AG04449 (cell line): ENCODE results near the gene CLUH.
A peak's percentile ranks its signal among the peaks of the same experiment; 100 is the strongest.

ENCODE experiments used
- CTCF ChIA-PET: fragments of 350-600 bp; formaldehyde crosslinking; extraction: SDS; loops from one replicate; lab custom pipeline; 2021; ENCODE audit warnings: antibody characterized with exemption; lab: Yijun Ruan, JAX
- POLR2A ChIA-PET: fragments of 400-600, 350-600 bp; formaldehyde crosslinking; extraction: SDS; loops from one replicate; lab custom pipeline; 2020; ENCODE audit warnings: antibody characterized with exemption, inconsistent platforms; lab: Yijun Ruan, JAX
- DNase-seq: peaks from one replicate; pipeline ENCODE4 v3.0.0-alpha.2; 2010; ENCODE audit warnings: low read depth, low spot score
- H3K4me3 ChIP-seq: 2 replicates; pipeline ENCODE4 v1.5.1; 2011; ENCODE audit warnings: low read depth, mild to moderate bottlenecking, control low read depth, low read length
- TF ChIP-seq, protein P1 (sequence below): IDR thresholded peaks from one replicate; pipeline ENCODE4 v1.5.1; 2011; ENCODE audit warnings: mild to moderate bottlenecking, moderate library complexity, low read length, control low read depth, inconsistent platforms; ENCODE audit not compliant: insufficient read depth; ENCODE audit errors: missing control alignments

The CLUH gene, protein sequence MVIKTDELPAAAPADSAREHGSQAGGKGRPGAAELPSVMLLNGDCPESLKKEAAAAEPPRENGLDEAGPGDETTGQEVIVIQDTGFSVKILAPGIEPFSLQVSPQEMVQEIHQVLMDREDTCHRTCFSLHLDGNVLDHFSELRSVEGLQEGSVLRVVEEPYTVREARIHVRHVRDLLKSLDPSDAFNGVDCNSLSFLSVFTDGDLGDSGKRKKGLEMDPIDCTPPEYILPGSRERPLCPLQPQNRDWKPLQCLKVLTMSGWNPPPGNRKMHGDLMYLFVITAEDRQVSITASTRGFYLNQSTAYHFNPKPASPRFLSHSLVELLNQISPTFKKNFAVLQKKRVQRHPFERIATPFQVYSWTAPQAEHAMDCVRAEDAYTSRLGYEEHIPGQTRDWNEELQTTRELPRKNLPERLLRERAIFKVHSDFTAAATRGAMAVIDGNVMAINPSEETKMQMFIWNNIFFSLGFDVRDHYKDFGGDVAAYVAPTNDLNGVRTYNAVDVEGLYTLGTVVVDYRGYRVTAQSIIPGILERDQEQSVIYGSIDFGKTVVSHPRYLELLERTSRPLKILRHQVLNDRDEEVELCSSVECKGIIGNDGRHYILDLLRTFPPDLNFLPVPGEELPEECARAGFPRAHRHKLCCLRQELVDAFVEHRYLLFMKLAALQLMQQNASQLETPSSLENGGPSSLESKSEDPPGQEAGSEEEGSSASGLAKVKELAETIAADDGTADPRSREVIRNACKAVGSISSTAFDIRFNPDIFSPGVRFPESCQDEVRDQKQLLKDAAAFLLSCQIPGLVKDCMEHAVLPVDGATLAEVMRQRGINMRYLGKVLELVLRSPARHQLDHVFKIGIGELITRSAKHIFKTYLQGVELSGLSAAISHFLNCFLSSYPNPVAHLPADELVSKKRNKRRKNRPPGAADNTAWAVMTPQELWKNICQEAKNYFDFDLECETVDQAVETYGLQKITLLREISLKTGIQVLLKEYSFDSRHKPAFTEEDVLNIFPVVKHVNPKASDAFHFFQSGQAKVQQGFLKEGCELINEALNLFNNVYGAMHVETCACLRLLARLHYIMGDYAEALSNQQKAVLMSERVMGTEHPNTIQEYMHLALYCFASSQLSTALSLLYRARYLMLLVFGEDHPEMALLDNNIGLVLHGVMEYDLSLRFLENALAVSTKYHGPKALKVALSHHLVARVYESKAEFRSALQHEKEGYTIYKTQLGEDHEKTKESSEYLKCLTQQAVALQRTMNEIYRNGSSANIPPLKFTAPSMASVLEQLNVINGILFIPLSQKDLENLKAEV (N-terminal part only)

DNA sequence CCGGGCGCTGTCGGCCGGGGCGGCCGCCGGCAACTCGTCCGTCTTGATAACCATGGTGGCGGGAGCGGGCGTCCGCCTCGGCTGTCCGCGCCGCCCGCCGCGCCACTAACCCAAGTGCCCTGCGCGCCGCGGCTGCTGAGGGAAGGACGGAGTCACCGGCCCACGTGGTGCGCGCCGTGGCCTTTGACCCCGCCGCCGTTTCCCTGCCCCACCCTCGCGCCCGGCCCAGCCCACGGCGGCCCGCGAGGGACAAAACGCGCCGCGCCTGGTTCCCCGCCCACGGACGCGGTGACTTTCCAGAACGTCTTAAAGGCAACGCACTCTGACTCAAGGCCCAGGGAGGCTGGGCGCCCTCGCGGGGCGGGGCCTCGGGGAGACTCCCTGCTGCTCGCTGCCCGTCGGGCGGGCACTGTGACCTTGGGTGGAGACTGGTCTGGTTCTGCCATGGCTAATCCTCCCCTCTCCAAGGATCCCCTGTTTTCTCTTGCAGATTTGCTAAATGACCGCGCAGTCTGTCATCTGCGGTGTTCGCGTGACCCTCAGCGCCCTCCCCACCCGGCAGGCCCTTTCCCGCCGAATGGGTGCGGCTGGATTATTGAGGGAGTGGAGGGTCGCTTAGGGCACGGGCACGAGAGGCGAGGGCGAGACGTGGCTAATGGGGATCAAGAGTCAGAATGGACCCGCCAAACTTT, at the start of gene CLUH:
Gene CLUH, minus strand, starts transcription at position 157 of the 692 bp plus-strand sequence. Its CDS starts 103 bp downstream, at position 54.
- H3K4me3 ChIP-seq: peak within 1 kb of the TSS; percentile 74
- TF ChIP-seq, protein P1, sequence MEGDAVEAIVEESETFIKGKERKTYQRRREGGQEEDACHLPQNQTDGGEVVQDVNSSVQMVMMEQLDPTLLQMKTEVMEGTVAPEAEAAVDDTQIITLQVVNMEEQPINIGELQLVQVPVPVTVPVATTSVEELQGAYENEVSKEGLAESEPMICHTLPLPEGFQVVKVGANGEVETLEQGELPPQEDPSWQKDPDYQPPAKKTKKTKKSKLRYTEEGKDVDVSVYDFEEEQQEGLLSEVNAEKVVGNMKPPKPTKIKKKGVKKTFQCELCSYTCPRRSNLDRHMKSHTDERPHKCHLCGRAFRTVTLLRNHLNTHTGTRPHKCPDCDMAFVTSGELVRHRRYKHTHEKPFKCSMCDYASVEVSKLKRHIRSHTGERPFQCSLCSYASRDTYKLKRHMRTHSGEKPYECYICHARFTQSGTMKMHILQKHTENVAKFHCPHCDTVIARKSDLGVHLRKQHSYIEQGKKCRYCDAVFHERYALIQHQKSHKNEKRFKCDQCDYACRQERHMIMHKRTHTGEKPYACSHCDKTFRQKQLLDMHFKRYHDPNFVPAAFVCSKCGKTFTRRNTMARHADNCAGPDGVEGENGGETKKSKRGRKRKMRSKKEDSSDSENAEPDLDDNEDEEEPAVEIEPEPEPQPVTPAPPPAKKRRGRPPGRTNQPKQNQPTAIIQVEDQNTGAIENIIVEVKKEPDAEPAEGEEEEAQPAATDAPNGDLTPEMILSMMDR: no peak
- CTCF ChIA-PET: no interaction called here
- POLR2A ChIA-PET: no interaction called here
- peak; percentile 65 for DNase-seq

DNA sequence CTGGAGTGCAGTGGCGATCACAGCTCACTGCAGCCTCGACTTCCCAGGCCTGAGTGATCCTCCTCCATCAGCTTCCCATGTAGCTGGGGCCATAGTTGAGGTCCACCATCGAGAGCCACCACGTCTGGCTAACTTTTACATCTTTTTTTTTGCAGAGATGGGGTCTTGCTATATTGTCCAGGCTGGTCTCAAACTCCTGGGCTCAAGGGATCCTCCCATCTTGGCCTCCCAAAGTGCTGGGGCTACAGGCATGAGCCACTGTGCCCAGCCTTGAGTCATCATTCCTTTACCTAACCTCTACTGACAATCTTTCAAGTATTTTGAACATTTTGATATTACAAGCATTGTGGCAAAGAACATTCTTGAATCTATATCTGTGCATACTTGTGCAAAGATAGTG, 47.3 kb upstream of the CLUH start:
- CTCF ChIA-PET: no interaction called here
- H3K4me3 ChIP-seq: no peak overlapping the region
- DNase-seq: no peak
- TF ChIP-seq, protein P1: no peak
- POLR2A ChIA-PET: interaction anchor here (0.6 kb wide), 1 partner anchor 935 kb away, joined by 3 read pairs; no protein-coding TSS in a partner anchor

DNA sequence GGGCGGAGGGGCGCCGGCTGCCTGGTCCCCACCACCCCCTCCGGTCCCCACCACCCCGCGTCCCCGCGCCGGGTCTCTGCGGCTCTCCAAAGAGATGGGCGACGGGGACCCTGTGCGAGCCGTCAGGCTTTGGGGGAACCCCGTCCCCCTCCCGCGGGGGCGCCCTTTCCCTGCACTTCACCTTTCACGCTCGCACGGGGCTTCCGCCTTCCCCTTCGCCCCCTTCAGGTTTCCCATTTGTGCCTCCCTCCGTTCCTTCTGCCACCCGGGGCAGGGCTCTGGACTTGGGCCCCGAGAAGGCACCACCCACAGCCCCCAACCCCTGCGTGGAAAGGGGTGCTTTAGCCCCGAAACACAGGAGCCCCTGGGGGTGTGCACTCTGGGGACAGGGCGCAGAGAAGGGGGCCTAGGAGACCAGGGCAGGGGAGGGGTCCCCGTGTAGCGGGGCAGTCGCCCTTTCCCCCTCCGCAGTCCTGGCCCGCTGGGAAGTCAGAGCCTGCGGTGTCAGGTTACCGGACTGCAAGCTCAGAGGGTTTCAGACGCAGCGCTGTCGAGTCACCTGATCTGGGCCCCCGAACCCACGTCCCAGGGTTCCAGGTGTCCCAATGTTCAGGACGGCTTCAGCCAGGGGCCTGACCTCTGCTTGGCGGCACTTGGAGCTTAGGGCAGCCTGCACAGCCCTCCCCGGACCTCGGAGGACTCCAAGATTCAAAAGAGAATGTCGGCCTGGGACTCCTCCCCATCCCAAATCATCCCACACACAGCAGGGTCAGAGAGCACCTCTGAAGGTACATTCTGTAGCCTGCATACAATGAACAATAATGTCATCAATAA, 44.5 kb upstream of the CLUH start:
- CTCF ChIA-PET: interaction anchor here (1.3 kb wide), 1 partner anchor 11 kb away, joined by 4 read pairs; no protein-coding TSS in a partner anchor
- no peak overlapping the region for H3K4me3 ChIP-seq
- POLR2A ChIA-PET: no interaction called here
- no peak for DNase-seq
- TF ChIP-seq, protein P1: no peak

DNA sequence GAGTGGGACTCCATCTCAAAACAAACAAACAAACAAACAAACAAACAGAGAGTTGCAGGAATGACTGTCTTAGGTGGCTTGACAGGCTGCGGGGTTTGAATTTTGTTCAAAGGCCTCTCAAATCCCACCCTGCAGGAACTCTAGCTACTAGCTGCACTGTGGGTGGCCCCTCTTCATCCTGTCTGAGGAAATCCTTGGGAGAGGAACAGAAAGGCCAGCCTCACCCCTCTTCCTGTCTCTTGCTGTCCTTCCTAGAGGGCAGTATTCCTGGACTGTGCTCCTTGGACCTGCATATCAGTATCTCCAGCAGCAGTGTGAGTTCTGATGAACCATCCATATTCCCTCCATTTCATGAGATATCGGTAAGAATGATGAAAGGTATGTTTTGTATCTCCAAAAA, 39.9 kb upstream of the CLUH start:
- DNase-seq: no peak
- ChIA-PET POLR2A (no interaction called here), CTCF (no interaction called here)
- TF ChIP-seq, protein P1: no peak
- H3K4me3 ChIP-seq: no peak overlapping the region

DNA sequence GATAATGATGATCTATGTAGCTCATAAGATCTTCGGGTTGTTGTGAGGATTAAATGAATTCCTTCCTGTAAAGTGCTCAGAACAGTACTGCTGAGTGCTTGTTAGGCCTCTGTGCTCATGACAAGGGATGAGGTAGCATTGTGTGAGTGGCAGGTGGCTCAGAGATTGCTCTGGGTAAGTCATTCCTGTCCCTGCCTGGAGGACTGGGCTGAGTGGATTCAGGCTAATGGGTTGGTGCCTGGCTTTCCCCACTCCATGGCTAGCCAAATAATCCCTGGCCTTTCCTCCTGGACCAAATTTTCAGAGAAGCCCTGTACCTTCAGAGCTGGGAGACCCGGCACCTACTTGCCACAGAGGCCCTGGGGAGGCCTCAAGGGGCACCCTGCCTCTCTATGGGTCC, 39.2 kb upstream of the CLUH start:
- CTCF ChIA-PET: no interaction called here
- DNase-seq: no peak
- POLR2A ChIA-PET: no interaction called here
- H3K4me3 ChIP-seq: no peak overlapping the region
- TF ChIP-seq, protein P1: no peak
